HCT116 (cell line): Measurements from ENCODE around the gene ABHD17C. TPM values are rescaled to one million over a fixed set of nuclear protein-coding genes. Genes with fewer than 3 reads are reported as not detected.

ENCODE experiments used
- ATAC-seq: fragments of 200-7000 bp; cut with Tn5 transposase; 2 replicates; pipeline ENCODE4 v1.9.1; 2020; ENCODE audit warnings: mild to moderate bottlenecking, moderate library complexity
- BruUV-seq: library from RNA; stranded (reverse); fragments of 400-500 nt; replicated peaks from 2 replicates; lab custom pipeline; 2021; lab: Mats Ljungman, UMichigan
- CTCF ChIA-PET: fragments of 300-600 bp; sonication (Branson Sonifier 250); formaldehyde crosslinking; loops from one replicate; lab custom pipeline; 2021; ENCODE audit warnings: antibody characterized with exemption; lab: Charles Lee
- POLR2A ChIA-PET: fragments of 300-600, 350-600 bp; sonication (Branson Sonifier 250); formaldehyde crosslinking; loops from one replicate; lab custom pipeline; 2021; ENCODE audit warnings: antibody characterized with exemption; lab: Charles Lee
- RAD21 ChIA-PET, 2 experiments: fragments of 300-600 bp; sonication (Branson Sonifier 250); formaldehyde crosslinking; loops; one replicate each; lab custom pipeline; 2023; ENCODE audit warnings: low total read pairs in 2 of 2; ENCODE audit not compliant: uncharacterized antibody in 2 of 2, unreplicated experiment in 2 of 2, low non-redundant PET in 1 of 2; lab: Charles Lee
- DNase-seq: peaks from one replicate; pipeline ENCODE4 v3.0.0-alpha.2; 2010; ENCODE audit warnings: low read depth, low spot score
- H2AFZ ChIP-seq: fragments of 200-600 bp; shearing (Covaris generic), sonication (generic); 2 replicates; pipeline ENCODE4 v1.6.1; 2017; ENCODE audit warnings: low read depth, mixed run types, mixed read lengths, antibody characterized with exemption, low read length; ENCODE audit not compliant: poor library complexity, severe bottlenecking
- H3K27ac ChIP-seq: 2 replicates; pipeline ENCODE4 v1.5.1; 2012; ENCODE audit warnings: low read depth, low read length
- H3K27me3 ChIP-seq: fragments of 200-600 bp; sonication (generic); 2 replicates; pipeline ENCODE4 v1.6.1; 2016; ENCODE audit warnings: mixed run types, low read length, mixed read lengths; ENCODE audit not compliant: insufficient read depth
- H3K36me3 ChIP-seq, 2 experiments: fragments of 200-500 bp in 1 of 2; fragments of 200-600 bp in 1 of 2; sonication (Bioruptor generic) in 1 of 2; sonication (generic) in 1 of 2; 2 replicates each; pipeline versions ENCODE4 v1.5.1 to v1.6.1; 2014 to 2016; ENCODE audit warnings: low read length in 2 of 2, inconsistent platforms in 1 of 2, mixed read lengths in 1 of 2, mixed run types in 1 of 2; ENCODE audit not compliant: insufficient read depth in 2 of 2, control insufficient read depth in 1 of 2
- H3K4me1 ChIP-seq, 2 experiments: fragments of 200-600 bp in 1 of 2; sonication (generic) in 1 of 2; 2 replicates each; pipeline versions ENCODE4 v1.5.1 to v1.6.1; 2012 to 2017; ENCODE audit warnings: low read length in 2 of 2, inconsistent platforms in 1 of 2, mild to moderate bottlenecking in 1 of 2, mixed read lengths in 1 of 2, mixed run types in 1 of 2, moderate library complexity in 1 of 2; ENCODE audit not compliant: insufficient read depth in 2 of 2, control insufficient read depth in 1 of 2
- H3K4me2 ChIP-seq: fragments of 200-600 bp; sonication (generic); 2 replicates; pipeline ENCODE4 v1.6.1; 2017; ENCODE audit warnings: mixed run types, low read length, mixed read lengths
- H3K4me3 ChIP-seq, 2 experiments: fragments of 200-600 bp in 1 of 2; sonication (generic) in 1 of 2; replicated peaks in 1 of 2; 2 replicates each; pipeline ENCODE4 v1.5.1; 2011 to 2016; ENCODE audit warnings: low read length in 2 of 2, control low read depth in 1 of 2, low read depth in 1 of 2, mild to moderate bottlenecking in 1 of 2, mixed read lengths in 1 of 2, mixed run types in 1 of 2
- H3K79me2 ChIP-seq: fragments of 200-600 bp; sonication (generic); 2 replicates; pipeline ENCODE4 v1.6.1; 2017; ENCODE audit warnings: mild to moderate bottlenecking, mixed run types, low read length, moderate library complexity, mixed read lengths; ENCODE audit not compliant: insufficient read depth
- H3K9ac ChIP-seq: fragments of 200-600 bp; sonication (generic); 2 replicates; pipeline ENCODE4 v1.6.1; 2016; ENCODE audit warnings: low read length, mixed read lengths
- H3K9me2 ChIP-seq: fragments of 200-600 bp; sonication (generic), shearing (Covaris generic); 2 replicates; pipeline ENCODE4 v1.6.1; 2017; ENCODE audit warnings: mixed run types, mild to moderate bottlenecking, moderate library complexity; ENCODE audit not compliant: insufficient read depth
- H3K9me3 ChIP-seq, 2 experiments: fragments of 200-500 bp in 1 of 2; fragments of 200-600 bp in 1 of 2; sonication (Bioruptor generic) in 1 of 2; sonication (generic) in 1 of 2; 2 replicates each; pipeline ENCODE4 v1.6.1; 2014 to 2017; ENCODE audit warnings: low read length in 2 of 2, mixed read lengths in 2 of 2, inconsistent platforms in 1 of 2, low read depth in 1 of 2, mild to moderate bottlenecking in 1 of 2, mixed run types in 1 of 2, moderate library complexity in 1 of 2; ENCODE audit not compliant: control insufficient read depth in 1 of 2, insufficient read depth in 1 of 2
- H4K20me1 ChIP-seq: fragments of 200-600 bp; sonication (generic), shearing (Covaris generic); 2 replicates; pipeline ENCODE4 v1.6.1; 2017; ENCODE audit warnings: mixed run types, mild to moderate bottlenecking, moderate library complexity; ENCODE audit not compliant: insufficient read depth
- ATF3 ChIP-seq: IDR thresholded peaks from 2 replicates; pipeline ENCODE4 v1.6.1; 2012
- CBX3 ChIP-seq: IDR thresholded peaks from 2 replicates; pipeline ENCODE4 v1.6.1; 2012; ENCODE audit warnings: low read depth
- CEBPB ChIP-seq: IDR thresholded peaks from 2 replicates; pipeline ENCODE4 v1.6.1; 2012; ENCODE audit warnings: low read depth
- EGR1 ChIP-seq: IDR thresholded peaks from 2 replicates; pipeline ENCODE4 v1.6.1; 2012; ENCODE audit warnings: low read depth
- ELF1 ChIP-seq: IDR thresholded peaks from 2 replicates; pipeline ENCODE4 v1.6.1; 2012; ENCODE audit warnings: low read depth, borderline replicate concordance
- EZH2 ChIP-seq: fragments of 200-600 bp; sonication (generic); IDR thresholded peaks from 2 replicates; pipeline ENCODE4 v1.6.1; 2017; ENCODE audit warnings: antibody characterized with exemption, mixed run types
- EZH2phosphoT487 ChIP-seq: fragments of 200-600 bp; IDR thresholded peaks from 2 replicates; pipeline ENCODE4 v1.6.1; 2018; ENCODE audit warnings: antibody characterized with exemption, borderline replicate concordance
- JUND ChIP-seq: IDR thresholded peaks from 2 replicates; pipeline ENCODE4 v1.6.1; 2012
- POLR2A ChIP-seq: IDR thresholded peaks from 2 replicates; pipeline ENCODE4 v1.7.0; 2011; ENCODE audit warnings: borderline replicate concordance; ENCODE audit not compliant: insufficient read depth, insufficient read length; ENCODE audit errors: extremely low read depth
- POLR2AphosphoS5 ChIP-seq: IDR thresholded peaks from 2 replicates; pipeline ENCODE4 v1.6.1; 2011; ENCODE audit warnings: mild to moderate bottlenecking, low read depth, low read length, moderate library complexity
- RAD21 ChIP-seq: IDR thresholded peaks from 2 replicates; pipeline ENCODE4 v1.6.1; 2012; ENCODE audit warnings: low read depth, mild to moderate bottlenecking
- REST ChIP-seq: IDR thresholded peaks from 2 replicates; pipeline ENCODE4 v1.6.1; 2012; ENCODE audit warnings: low read depth
- SIN3A ChIP-seq: IDR thresholded peaks from 2 replicates; pipeline ENCODE4 v1.6.1; 2012; ENCODE audit warnings: low read depth
- SP1 ChIP-seq: IDR thresholded peaks from 2 replicates; pipeline ENCODE4 v1.6.1; 2012; ENCODE audit warnings: low read depth
- SRF ChIP-seq: IDR thresholded peaks from 2 replicates; pipeline ENCODE4 v1.6.1; 2012; ENCODE audit warnings: low read depth
- YY1 ChIP-seq: IDR thresholded peaks from 2 replicates; pipeline ENCODE4 v1.6.1; 2011; ENCODE audit warnings: low read length, low read depth, moderate library complexity, mild to moderate bottlenecking; ENCODE audit not compliant: insufficient replicate concordance; ENCODE audit errors: extremely low read depth
- ZFX ChIP-seq: fragments of 450-650 bp; IDR thresholded peaks from 2 replicates; pipeline ENCODE4 v1.6.1; 2017
- intact Hi-C: fragments of 100-400 bp; cut with micrococcal nuclease; formaldehyde crosslinking; loops from 2 replicates; pipeline ENCODE4 v1.10.0; 2022
- total RNA-seq: library from RNA; stranded (reverse); gene quantifications from one replicate; pipeline ENCODE4 v1.2.1, GENCODE V29; 2021; ENCODE audit not compliant: unreplicated experiment
- TF ChIP-seq, protein P1 (sequence below): IDR thresholded peaks from 2 replicates; pipeline ENCODE4 v1.6.1; 2012
- TF ChIP-seq, protein P2 (sequence below): IDR thresholded peaks from 2 replicates; pipeline ENCODE4 v1.6.1; 2011; ENCODE audit warnings: mild to moderate bottlenecking, low read length, moderate library complexity; ENCODE audit not compliant: insufficient replicate concordance; ENCODE audit errors: extremely low read depth
- TF ChIP-seq, protein P3 (sequence below), 3 experiments: fragments of 200-600 bp in 1 of 3; sonication (generic) in 1 of 3; IDR thresholded peaks in 2 of 3; conservative IDR thresholded peaks in 1 of 3; 2 replicates each; pipeline ENCODE4 v1.5.1; 2012 to 2017; ENCODE audit warnings: low read depth in 2 of 3, low read length in 2 of 3, antibody characterized with exemption in 1 of 3, borderline replicate concordance in 1 of 3, control low read depth in 1 of 3, mild to moderate bottlenecking in 1 of 3, mixed read lengths in 1 of 3, mixed run types in 1 of 3, moderate library complexity in 1 of 3; ENCODE audit not compliant: insufficient read depth in 1 of 3

ABHD17C gene
- total RNA-seq, 1 experiment from 2014 or later = 27.9 TPM

DNA sequence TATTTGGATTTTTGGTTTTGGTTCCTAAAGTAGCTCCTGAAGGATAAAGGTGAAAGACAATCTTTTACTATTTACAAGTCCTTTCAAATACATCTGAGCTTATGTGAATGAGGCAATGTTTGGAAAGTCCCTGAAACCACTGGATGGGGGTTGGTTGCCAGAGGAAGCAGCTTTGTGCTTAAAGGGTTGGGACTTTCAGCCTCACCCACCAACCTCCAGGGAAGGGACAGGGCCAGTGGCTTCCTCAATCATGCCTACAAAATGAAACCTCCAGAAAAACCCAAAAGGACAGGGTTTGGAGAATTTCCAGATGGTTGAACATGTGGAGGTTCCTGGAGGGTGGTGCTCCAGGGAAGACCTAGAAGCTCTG is 20.9 kb upstream of the ABHD17C start (continued):
- TF ChIP-seq SRF (no peak), JUND (no peak), ZFX (no peak), CEBPB (no peak)
- TF ChIP-seq, all 23 proteins: peak for 0

DNA sequence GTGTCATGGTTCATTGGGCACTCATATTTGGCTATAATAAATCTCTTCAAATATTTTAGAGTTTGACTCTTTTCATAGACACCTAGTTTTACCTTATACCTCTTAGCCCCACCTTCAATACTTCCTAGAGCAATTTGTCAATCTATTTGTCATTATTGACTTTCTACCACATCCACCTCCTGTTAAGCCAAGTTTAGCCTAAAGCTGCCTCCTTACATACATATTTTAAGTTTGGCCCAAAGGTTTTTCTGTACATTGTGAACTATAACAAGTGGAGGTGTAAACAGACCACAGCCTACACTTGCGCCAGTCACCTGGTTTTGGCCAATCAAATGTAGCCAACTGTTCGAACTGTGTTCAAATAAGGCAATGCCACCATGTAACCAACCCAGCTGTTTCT is 18.1 kb upstream of the ABHD17C start:
- H3K36me3 ChIP-seq = no peaks in the 10 kb centered on the region
- intact Hi-C loops = no loop called here
- ChIA-PET POLR2A (no interaction called here), CTCF (no interaction called here), RAD21 (no interaction called here)
- no peak overlapping the region for H2AFZ ChIP-seq
- H3K4me3 ChIP-seq = no peak overlapping the region
- peaks cover 5 to 11% of the 10 kb centered on the region in 2 experiments for H3K4me1 ChIP-seq
- ATAC-seq (no peak), DNase-seq (no peak)
- BruUV-seq = no TSS peak
- no peaks in the 10 kb centered on the region for H3K9me2 ChIP-seq
- no peak overlapping the region for H3K27ac ChIP-seq
- no peaks in the 10 kb centered on the region for H4K20me1 ChIP-seq
- no peaks in the 10 kb centered on the region for H3K79me2 ChIP-seq
- no peak overlapping the region for H3K4me2 ChIP-seq
- no peaks in the 10 kb centered on the region for H3K9me3 ChIP-seq
- no peak overlapping the region for H3K9ac ChIP-seq
- no peaks in the 10 kb centered on the region for H3K27me3 ChIP-seq
- TF ChIP-seq JUND = no peak
- TF ChIP-seq, protein P1, sequence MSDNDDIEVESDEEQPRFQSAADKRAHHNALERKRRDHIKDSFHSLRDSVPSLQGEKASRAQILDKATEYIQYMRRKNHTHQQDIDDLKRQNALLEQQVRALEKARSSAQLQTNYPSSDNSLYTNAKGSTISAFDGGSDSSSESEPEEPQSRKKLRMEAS = no peak
- no peak for TF ChIP-seq POLR2AphosphoS5
- no peak for TF ChIP-seq POLR2A
- no peak for TF ChIP-seq EGR1
- no peak for TF ChIP-seq EZH2
- TF ChIP-seq REST = no peak
- no peak for TF ChIP-seq ZFX
- TF ChIP-seq RAD21 = no peak
- no peak for TF ChIP-seq ATF3
- no peak for TF ChIP-seq SIN3A
- TF ChIP-seq SRF = no peak
- TF ChIP-seq CBX3 = no peak
- no peak for TF ChIP-seq YY1
- no peak for TF ChIP-seq SP1
- TF ChIP-seq EZH2phosphoT487 = no peak
- TF ChIP-seq, protein P2, sequence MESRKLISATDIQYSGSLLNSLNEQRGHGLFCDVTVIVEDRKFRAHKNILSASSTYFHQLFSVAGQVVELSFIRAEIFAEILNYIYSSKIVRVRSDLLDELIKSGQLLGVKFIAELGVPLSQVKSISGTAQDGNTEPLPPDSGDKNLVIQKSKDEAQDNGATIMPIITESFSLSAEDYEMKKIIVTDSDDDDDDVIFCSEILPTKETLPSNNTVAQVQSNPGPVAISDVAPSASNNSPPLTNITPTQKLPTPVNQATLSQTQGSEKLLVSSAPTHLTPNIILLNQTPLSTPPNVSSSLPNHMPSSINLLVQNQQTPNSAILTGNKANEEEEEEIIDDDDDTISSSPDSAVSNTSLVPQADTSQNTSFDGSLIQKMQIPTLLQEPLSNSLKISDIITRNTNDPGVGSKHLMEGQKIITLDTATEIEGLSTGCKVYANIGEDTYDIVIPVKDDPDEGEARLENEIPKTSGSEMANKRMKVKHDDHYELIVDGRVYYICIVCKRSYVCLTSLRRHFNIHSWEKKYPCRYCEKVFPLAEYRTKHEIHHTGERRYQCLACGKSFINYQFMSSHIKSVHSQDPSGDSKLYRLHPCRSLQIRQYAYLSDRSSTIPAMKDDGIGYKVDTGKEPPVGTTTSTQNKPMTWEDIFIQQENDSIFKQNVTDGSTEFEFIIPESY = no peak
- TF ChIP-seq ELF1 = no peak
- TF ChIP-seq, protein P3, sequence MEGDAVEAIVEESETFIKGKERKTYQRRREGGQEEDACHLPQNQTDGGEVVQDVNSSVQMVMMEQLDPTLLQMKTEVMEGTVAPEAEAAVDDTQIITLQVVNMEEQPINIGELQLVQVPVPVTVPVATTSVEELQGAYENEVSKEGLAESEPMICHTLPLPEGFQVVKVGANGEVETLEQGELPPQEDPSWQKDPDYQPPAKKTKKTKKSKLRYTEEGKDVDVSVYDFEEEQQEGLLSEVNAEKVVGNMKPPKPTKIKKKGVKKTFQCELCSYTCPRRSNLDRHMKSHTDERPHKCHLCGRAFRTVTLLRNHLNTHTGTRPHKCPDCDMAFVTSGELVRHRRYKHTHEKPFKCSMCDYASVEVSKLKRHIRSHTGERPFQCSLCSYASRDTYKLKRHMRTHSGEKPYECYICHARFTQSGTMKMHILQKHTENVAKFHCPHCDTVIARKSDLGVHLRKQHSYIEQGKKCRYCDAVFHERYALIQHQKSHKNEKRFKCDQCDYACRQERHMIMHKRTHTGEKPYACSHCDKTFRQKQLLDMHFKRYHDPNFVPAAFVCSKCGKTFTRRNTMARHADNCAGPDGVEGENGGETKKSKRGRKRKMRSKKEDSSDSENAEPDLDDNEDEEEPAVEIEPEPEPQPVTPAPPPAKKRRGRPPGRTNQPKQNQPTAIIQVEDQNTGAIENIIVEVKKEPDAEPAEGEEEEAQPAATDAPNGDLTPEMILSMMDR (IDR thresholded peaks at IDR 0.05 in 2 of 3, conservative IDR thresholded peaks at IDR 0.05 in 1 of 3; ENCODE audit: borderline replicate concordance in 1 of 3, insufficient read depth in 1 of 3, low read depth in 2 of 3, low read length in 2 of 3) = no peak
